Astrocyte of the spinal cord (primary cell): Measurements from ENCODE around the gene OCSTAMP.

Experiments used
- DNase-seq: peaks from one replicate; pipeline ENCODE4 v3.0.0; 2011; ENCODE audit warnings: low read depth, low spot score
- H3K4me3 ChIP-seq: 2 replicates; pipeline ENCODE4 v1.5.1; 2011; ENCODE audit warnings: low read depth, mild to moderate bottlenecking, low read length, moderate library complexity
- in situ Hi-C: cut with HindIII; loops from 2 replicates; pipeline ENCODE4 v1.10.0; 2017; ENCODE audit warnings: low sequenced_read_pairs
- TF ChIP-seq, protein P1 (sequence below): IDR thresholded peaks from 2 replicates; pipeline ENCODE4 v1.5.1; 2012; ENCODE audit warnings: low read depth, mild to moderate bottlenecking, low read length, inconsistent platforms

OCSTAMP gene

DNA sequence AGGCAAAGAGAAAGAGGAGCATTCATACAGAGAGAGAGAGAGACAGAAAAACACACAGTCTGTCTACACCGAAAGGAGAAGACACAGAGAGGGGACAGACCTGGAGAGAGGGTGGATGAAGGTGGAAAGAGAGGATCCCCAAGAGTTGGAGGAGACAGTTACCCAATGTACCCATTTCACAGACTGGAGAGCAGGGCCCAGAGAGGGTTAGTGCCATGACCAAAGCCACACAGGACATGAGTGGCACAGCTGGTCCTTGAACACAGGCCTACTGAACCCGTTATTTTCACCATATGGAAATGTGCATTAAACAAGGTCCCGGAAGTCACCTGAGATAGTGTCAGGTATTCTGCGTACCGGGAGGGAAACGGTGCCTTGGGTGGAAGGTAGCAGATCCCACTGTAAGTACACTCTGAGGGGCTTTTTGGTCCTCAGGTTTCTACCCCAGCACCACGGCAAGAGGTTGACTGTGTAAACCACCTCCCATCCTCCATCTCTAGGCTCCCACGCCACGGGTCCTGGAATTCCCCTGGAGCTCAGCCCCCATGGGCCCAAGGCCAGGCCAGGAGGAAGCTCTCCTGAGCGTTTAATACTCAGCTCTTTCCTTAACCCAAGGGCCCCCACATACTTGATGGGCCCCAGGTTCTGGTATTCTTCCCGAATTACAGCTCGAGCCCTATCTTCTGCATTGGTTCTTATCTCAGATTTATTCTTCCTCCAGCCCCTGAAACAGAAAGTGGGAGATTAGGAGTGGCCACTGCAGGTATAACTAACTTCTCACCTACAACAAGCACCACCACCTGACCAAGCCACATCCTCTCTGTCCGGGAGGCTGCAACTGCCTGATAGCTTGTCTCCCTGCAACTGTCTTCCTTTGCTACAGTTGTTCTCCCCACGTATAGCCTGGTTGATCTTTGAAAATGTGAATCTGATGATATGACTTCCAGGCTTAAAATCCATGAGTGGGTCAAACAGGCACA, 38.4 kb upstream of the OCSTAMP start:
- TF ChIP-seq, protein P1, sequence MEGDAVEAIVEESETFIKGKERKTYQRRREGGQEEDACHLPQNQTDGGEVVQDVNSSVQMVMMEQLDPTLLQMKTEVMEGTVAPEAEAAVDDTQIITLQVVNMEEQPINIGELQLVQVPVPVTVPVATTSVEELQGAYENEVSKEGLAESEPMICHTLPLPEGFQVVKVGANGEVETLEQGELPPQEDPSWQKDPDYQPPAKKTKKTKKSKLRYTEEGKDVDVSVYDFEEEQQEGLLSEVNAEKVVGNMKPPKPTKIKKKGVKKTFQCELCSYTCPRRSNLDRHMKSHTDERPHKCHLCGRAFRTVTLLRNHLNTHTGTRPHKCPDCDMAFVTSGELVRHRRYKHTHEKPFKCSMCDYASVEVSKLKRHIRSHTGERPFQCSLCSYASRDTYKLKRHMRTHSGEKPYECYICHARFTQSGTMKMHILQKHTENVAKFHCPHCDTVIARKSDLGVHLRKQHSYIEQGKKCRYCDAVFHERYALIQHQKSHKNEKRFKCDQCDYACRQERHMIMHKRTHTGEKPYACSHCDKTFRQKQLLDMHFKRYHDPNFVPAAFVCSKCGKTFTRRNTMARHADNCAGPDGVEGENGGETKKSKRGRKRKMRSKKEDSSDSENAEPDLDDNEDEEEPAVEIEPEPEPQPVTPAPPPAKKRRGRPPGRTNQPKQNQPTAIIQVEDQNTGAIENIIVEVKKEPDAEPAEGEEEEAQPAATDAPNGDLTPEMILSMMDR: no peak
- no peak for DNase-seq
- H3K4me3 ChIP-seq: no peak overlapping the region
- in situ Hi-C loops: no loop called here

DNA sequence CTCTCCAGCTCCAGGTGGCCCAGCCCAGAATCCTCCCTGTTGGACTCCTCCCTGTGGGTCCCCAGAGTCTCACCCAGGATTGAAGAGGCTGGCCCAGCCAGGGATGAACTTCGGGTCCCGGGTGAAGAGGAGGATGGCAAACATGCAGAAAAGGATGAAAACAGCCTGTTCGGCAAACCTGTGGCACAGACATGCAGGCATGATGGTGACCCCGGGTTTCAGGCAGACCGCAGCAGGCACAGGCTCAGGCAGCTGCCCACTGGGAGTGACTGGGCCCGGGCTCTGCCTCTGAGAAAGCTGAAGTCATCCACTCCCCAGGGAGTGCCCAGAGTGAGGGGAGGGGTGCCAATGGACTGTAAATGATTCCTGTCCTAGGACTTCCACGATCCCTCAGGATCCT, 37.5 kb upstream of the OCSTAMP start:
- in situ Hi-C loops: no loop called here

DNA sequence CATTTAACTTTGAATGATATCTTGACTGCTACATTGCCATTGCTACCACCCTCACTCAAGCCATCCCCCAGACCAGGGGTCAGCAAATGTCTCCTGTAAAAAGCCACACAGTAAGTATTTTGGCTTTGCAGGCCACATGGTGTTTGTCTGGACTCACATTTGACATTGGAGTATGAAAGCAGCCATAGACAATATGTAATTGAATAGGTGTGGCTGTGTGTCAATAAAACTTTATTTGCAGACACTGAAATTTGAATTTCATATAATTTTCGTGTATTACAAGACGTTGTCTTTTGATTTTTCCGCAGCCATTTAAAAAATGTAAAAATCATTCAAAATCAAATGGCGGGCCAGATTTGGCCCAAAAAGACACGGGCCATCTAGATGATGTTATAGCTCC, 36.3 kb upstream of the OCSTAMP start:
- TF ChIP-seq, protein P1: no peak
- in situ Hi-C loops: no loop called here
- H3K4me3 ChIP-seq: no peak overlapping the region
- DNase-seq: no peak

More for the DNA sequence above, 37.5 kb upstream of the OCSTAMP start:
- H3K4me3 ChIP-seq: no peak overlapping the region
- TF ChIP-seq, protein P1: no peak
- DNase-seq: no peak

DNA sequence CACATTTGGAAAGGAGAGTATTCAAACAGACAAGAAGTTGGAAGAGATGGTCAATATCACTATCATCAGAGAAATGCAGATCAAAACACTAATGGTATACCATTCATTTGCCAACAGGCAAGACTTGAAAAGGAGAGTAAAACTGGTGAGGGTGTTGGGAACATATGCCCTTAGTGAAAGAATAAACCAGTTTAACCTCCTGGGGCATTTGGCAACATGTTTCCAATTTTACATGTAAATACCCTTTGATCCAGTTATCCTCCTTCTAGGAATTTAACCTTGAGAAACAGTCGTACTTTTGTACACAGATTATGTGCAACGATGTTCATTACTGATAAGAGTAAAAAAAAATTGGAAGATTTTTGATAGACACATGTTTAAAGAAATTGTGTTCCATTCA, 34.1 kb upstream of the OCSTAMP start:
- DNase-seq: no peak
- no peak overlapping the region for H3K4me3 ChIP-seq
- in situ Hi-C loops: no loop called here
- TF ChIP-seq, protein P1: no peak

GRCh38 chr20:46583411-46584214, 33.2 kb upstream of the OCSTAMP start:
- in situ Hi-C loops: no loop called here
- DNase-seq: no peak
- H3K4me3 ChIP-seq: no peak overlapping the region
- TF ChIP-seq, protein P1: no peak

DNA sequence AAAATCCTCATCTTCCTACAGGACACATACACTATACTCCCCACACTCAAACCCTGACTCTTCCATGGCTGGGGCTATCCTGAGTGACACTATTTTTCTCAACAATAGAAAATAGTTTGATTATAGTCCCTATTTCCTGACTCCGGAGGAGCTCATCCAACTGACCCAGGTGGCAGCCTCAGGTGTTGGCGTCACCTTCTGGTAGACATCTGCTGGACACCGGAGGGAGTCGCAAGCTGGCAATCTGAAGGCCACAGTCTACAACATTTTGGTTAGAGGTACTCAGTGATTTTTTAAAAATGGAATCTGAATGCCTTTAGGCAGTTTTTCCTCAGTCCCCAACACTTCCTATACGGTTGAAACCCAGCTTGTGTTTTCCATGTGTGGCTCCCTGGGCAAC, 32.2 kb upstream of the OCSTAMP start:
- DNase-seq: no peak
- in situ Hi-C loops: no loop called here
- no peak overlapping the region for H3K4me3 ChIP-seq
- TF ChIP-seq, protein P1: no peak
